ENCODE data around the gene USH2A. TPM values are rescaled to one million over a fixed set of nuclear protein-coding genes. Genes with fewer than 3 reads are reported as not detected.

The USH2A gene
- total RNA-seq, 1 donor from 2014 or later = not detected

DNA sequence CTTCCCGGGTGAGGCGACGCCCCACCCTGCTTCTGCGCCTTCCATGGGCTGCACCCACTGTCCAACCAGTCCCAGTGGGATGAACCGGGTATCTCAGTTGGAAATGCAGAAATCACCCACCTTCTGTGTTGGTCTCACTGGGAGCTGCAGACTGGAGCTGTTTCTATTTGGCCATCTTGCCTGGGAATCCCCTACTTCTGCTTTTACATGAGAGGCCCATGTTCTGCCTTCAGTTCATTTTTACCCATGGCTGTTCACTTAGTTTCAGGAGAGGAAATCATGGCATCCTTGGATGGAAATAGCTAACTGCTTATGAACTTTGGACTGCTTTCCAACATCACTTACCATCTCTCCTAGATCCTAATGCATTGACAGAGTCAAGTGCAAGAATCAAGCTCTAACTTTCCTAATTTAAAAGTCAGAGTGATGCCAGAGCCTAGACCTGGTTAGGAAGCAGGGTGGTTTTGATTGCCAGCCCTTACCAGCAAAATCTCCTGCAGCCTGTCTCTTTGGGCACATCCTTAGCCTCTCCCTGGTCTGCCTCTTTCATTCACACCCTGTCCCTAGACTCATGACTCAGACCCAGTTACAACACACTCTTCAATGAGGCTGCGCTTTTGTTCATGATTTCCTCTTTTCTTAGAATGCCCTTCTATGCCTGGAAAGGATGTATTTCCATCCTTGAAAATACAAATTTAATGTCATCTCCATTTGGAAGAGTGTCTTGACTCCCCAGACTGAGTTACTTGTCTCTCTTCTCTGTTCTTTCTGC, 719.0 kb downstream of the USH2A start:
- H3K9me3 Mint-ChIP-seq (ENCODE audit: unreplicated experiment) = peaks cover 16% of the 10 kb centered on the region
- H3K27me3 Mint-ChIP-seq (ENCODE audit: unreplicated experiment) = no peaks in the 10 kb centered on the region
- no peaks in the 10 kb centered on the region for H3K36me3 Mint-ChIP-seq (ENCODE audit: unreplicated experiment)
- DNase-seq (ENCODE audit: extremely low spot score, unreplicated experiment) = no peak
- H3K4me1 Mint-ChIP-seq (ENCODE audit: unreplicated experiment) = no peaks in the 10 kb centered on the region
- H3K27ac Mint-ChIP-seq (ENCODE audit: unreplicated experiment) = no peak overlapping the region
- H3K4me3 Mint-ChIP-seq (ENCODE audit: unreplicated experiment) = no peak overlapping the region
- TF ChIP-seq, protein P1, sequence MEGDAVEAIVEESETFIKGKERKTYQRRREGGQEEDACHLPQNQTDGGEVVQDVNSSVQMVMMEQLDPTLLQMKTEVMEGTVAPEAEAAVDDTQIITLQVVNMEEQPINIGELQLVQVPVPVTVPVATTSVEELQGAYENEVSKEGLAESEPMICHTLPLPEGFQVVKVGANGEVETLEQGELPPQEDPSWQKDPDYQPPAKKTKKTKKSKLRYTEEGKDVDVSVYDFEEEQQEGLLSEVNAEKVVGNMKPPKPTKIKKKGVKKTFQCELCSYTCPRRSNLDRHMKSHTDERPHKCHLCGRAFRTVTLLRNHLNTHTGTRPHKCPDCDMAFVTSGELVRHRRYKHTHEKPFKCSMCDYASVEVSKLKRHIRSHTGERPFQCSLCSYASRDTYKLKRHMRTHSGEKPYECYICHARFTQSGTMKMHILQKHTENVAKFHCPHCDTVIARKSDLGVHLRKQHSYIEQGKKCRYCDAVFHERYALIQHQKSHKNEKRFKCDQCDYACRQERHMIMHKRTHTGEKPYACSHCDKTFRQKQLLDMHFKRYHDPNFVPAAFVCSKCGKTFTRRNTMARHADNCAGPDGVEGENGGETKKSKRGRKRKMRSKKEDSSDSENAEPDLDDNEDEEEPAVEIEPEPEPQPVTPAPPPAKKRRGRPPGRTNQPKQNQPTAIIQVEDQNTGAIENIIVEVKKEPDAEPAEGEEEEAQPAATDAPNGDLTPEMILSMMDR (IDR thresholded peaks at IDR 0.05) = no peak

DNA sequence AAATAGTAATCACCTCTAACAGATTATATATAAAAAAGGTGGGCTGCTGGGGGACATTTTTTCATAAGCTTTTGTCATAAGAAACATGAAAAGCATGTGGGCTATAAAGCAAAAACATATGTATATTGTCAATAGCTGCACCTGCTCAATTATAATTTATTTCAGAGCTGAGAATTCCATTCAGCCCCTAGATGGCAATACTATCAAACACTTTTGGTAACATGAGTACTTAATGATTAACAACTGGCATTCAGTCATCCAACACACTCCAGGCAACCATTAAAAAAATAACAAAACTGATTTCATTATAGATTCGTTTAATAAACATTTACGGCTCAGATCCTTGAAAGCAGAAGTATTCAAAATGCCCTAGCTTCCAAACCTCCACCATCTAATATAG, 741.0 kb downstream of the USH2A start:
- no peak overlapping the region for H3K4me3 Mint-ChIP-seq (ENCODE audit: unreplicated experiment)
- TF ChIP-seq, protein P1 (IDR thresholded peaks at IDR 0.05) = no peak
- DNase-seq (ENCODE audit: extremely low spot score, unreplicated experiment) = no peak
- H3K4me1 Mint-ChIP-seq (ENCODE audit: unreplicated experiment) = no peaks in the 10 kb centered on the region
- no peaks in the 10 kb centered on the region for H3K9me3 Mint-ChIP-seq (ENCODE audit: unreplicated experiment)
- no peak overlapping the region for H3K27ac Mint-ChIP-seq (ENCODE audit: unreplicated experiment)
- H3K27me3 Mint-ChIP-seq (ENCODE audit: unreplicated experiment) = peaks cover 15% of the 10 kb centered on the region
- H3K36me3 Mint-ChIP-seq (ENCODE audit: unreplicated experiment) = no peaks in the 10 kb centered on the region

DNA sequence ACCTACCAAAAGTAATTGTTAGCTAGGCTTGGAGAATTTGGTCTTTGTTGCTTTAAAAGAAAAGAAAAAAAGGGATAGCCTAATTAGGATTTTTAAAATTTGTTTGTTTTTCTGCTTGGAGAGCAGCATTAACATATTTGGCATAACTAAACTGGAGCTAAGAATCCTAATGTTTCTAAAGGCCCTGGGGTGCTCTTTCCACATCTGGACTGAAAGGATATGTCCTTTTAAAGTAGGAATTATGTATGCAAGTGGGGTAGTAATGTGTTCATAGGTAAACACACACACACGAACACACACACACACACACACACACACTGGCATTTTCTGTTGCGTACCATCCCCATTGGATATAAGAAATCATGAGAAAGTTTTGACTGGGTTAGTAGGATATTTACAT, 742.2 kb downstream of the USH2A start:
- no peaks in the 10 kb centered on the region for H3K36me3 Mint-ChIP-seq (ENCODE audit: unreplicated experiment)
- H3K27me3 Mint-ChIP-seq (ENCODE audit: unreplicated experiment) = peaks cover 12% of the 10 kb centered on the region
- no peak overlapping the region for H3K4me3 Mint-ChIP-seq (ENCODE audit: unreplicated experiment)
- TF ChIP-seq, protein P1 (IDR thresholded peaks at IDR 0.05) = no peak
- H3K27ac Mint-ChIP-seq (ENCODE audit: unreplicated experiment) = no peak overlapping the region
- DNase-seq (ENCODE audit: extremely low spot score, unreplicated experiment) = no peak
- H3K9me3 Mint-ChIP-seq (ENCODE audit: unreplicated experiment) = no peaks in the 10 kb centered on the region
- no peaks in the 10 kb centered on the region for H3K4me1 Mint-ChIP-seq (ENCODE audit: unreplicated experiment)

DNA sequence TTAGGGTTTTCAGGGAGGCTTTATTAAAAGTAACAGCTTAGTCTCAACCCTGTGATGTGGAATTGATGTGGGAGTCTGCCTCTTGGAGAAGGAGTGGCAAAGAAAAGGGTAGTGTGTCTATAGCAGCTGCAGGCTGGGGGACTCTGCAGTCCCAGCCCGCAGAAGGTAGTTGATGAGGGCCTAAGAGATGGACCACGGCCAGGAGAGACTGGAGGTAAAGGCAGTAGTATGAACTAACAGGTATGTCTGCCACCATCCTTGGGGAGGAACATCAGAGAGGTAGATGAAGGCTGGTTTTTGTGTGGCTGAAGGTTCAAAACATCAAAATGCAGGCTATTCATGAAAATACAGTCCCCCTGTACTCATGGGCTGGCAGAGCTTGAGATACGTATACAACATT, 744.0 kb downstream of the USH2A start:
- Mint-ChIP-seq H3K27me3 (ENCODE audit: unreplicated experiment) (peaks cover 11% of the 10 kb centered on the region), H3K4me3 (ENCODE audit: unreplicated experiment) (no peak overlapping the region), H3K9me3 (ENCODE audit: unreplicated experiment) (no peaks in the 10 kb centered on the region), H3K27ac (ENCODE audit: unreplicated experiment) (no peak overlapping the region), H3K36me3 (ENCODE audit: unreplicated experiment) (no peaks in the 10 kb centered on the region), H3K4me1 (ENCODE audit: unreplicated experiment) (no peaks in the 10 kb centered on the region)
- no peak for DNase-seq (ENCODE audit: extremely low spot score, unreplicated experiment)
- TF ChIP-seq, protein P1 (IDR thresholded peaks at IDR 0.05) = no peak

DNA sequence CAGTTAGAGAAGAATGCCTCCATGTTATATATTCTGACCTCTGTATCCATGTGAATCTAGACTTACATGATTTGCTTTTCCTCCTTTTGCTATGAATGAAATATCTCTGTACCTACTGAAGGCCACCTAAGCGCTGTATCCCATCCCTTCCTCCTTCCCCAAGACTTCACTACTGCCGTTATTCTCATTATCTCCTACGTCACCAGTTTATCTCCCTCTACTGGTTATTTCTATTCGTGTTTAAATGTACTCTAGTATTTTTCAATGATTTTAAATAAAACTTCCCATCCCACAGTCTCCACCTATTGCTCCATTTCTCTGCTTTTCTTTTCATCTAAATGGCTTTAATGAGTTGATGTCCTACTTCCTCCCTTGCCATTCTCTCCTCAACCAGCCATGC, 746.1 kb downstream of the USH2A start:
- TF ChIP-seq, protein P1 (IDR thresholded peaks at IDR 0.05) = no peak
- Mint-ChIP-seq H3K9me3 (ENCODE audit: unreplicated experiment) (no peaks in the 10 kb centered on the region), H3K4me1 (ENCODE audit: unreplicated experiment) (no peaks in the 10 kb centered on the region), H3K36me3 (ENCODE audit: unreplicated experiment) (no peaks in the 10 kb centered on the region), H3K27me3 (ENCODE audit: unreplicated experiment) (peaks cover 13% of the 10 kb centered on the region), H3K27ac (ENCODE audit: unreplicated experiment) (no peak overlapping the region), H3K4me3 (ENCODE audit: unreplicated experiment) (no peak overlapping the region)
- no peak for DNase-seq (ENCODE audit: extremely low spot score, unreplicated experiment)
